Measurements from ENCODE around the gene TAF11L5. TPM values are rescaled to one million over a fixed set of nuclear protein-coding genes. Genes with fewer than 3 reads are reported as not detected.
"Not testable (repeated sequence)": the region's sequence is repeated elsewhere in the genome, so short reads cannot be mapped to it uniquely, and the experiment has no call there.

Gene TAF11L5
- total RNA-seq, result not detected

- H3K27me3 ChIP-seq (replicated peaks; ENCODE audit: insufficient read depth); H3K9me3 ChIP-seq; H3K36me3 ChIP-seq; intact Hi-C loops (cut with DNase I); H3K4me3 ChIP-seq; H3K27ac ChIP-seq; H3K4me1 ChIP-seq (replicated peaks); DNase-seq (ENCODE audit: low spot score): not testable (repeated sequence)
- no CpG with 5 or more reads among the region's 15 CpGs for WGBS
These were observed at the start of gene TAF11L5 for GRCh38 chr5:17524935-17525334. Gene TAF11L5, plus strand, starts transcription at chr5:17525235.

- 66% methylated on average over 3 of the region's 3 CpGs for WGBS
- no peak overlapping the region for H3K27ac ChIP-seq
- H3K4me3 ChIP-seq, result no peak overlapping the region
- intact Hi-C loops (cut with DNase I), result no loop called here
- no peaks in the 10 kb centered on the region for H3K27me3 ChIP-seq (replicated peaks; ENCODE audit: insufficient read depth)
- no peaks in the 10 kb centered on the region for H3K4me1 ChIP-seq (replicated peaks)
- no peaks in the 10 kb centered on the region for H3K36me3 ChIP-seq
- H3K9me3 ChIP-seq, result no peaks in the 10 kb centered on the region
- no peak for DNase-seq (ENCODE audit: low spot score)
- TF ChIP-seq POLR2A (IDR thresholded peaks at IDR 0.05) (no peak), CTCF (IDR thresholded peaks at IDR 0.05) (no peak), POLR2AphosphoS5 (IDR thresholded peaks at IDR 0.05) (no peak)
These were observed 48.0 kb upstream of the TAF11L5 start for GRCh38 chr5:17477043-17477442.

GRCh38 chr5:17477573-17478265 lies 47.3 kb upstream of the TAF11L5 start:
- no peak overlapping the region for H3K27ac ChIP-seq
- H3K4me1 ChIP-seq (replicated peaks), result no peaks in the 10 kb centered on the region
- WGBS, result 60% methylated on average over 7 of the region's 7 CpGs
- H3K27me3 ChIP-seq (replicated peaks; ENCODE audit: insufficient read depth), result no peaks in the 10 kb centered on the region
- TF ChIP-seq CTCF (IDR thresholded peaks at IDR 0.05), result no peak
- TF ChIP-seq POLR2A (IDR thresholded peaks at IDR 0.05), result no peak
- no peak for TF ChIP-seq POLR2AphosphoS5 (IDR thresholded peaks at IDR 0.05)
- no peak for DNase-seq (ENCODE audit: low spot score)
- H3K9me3 ChIP-seq, result no peaks in the 10 kb centered on the region
- intact Hi-C loops (cut with DNase I), result no loop called here
- H3K4me3 ChIP-seq, result no peak overlapping the region
- no peaks in the 10 kb centered on the region for H3K36me3 ChIP-seq

- 84% methylated on average over 4 of the region's 4 CpGs for WGBS
- no peaks in the 10 kb centered on the region for H3K9me3 ChIP-seq
- no peaks in the 10 kb centered on the region for H3K4me1 ChIP-seq (replicated peaks)
- intact Hi-C loops (cut with DNase I), result no loop called here
- TF ChIP-seq POLR2AphosphoS5 (IDR thresholded peaks at IDR 0.05) (no peak), POLR2A (IDR thresholded peaks at IDR 0.05) (no peak), CTCF (IDR thresholded peaks at IDR 0.05) (no peak)
- H3K27ac ChIP-seq, result no peak overlapping the region
- H3K36me3 ChIP-seq, result no peaks in the 10 kb centered on the region
- no peak for DNase-seq (ENCODE audit: low spot score)
- H3K4me3 ChIP-seq, result no peak overlapping the region
- H3K27me3 ChIP-seq (replicated peaks; ENCODE audit: insufficient read depth), result no peaks in the 10 kb centered on the region
These were observed 43.7 kb upstream of the TAF11L5 start for GRCh38 chr5:17481378-17481777.

GRCh38 chr5:17482790-17483189 lies 42.2 kb upstream of the TAF11L5 start:
- intact Hi-C loops (cut with DNase I), result no loop called here
- TF ChIP-seq POLR2AphosphoS5 (IDR thresholded peaks at IDR 0.05), result no peak
- TF ChIP-seq CTCF (IDR thresholded peaks at IDR 0.05), result no peak
- TF ChIP-seq POLR2A (IDR thresholded peaks at IDR 0.05), result no peak

GRCh38 chr5:17486464-17487173 lies 38.4 kb upstream of the TAF11L5 start:
- WGBS, result 93% methylated on average over 10 of the region's 10 CpGs
- H3K4me3 ChIP-seq; H3K36me3 ChIP-seq; H3K9me3 ChIP-seq; intact Hi-C loops (cut with DNase I); H3K4me1 ChIP-seq (replicated peaks); H3K27me3 ChIP-seq (replicated peaks; ENCODE audit: insufficient read depth); DNase-seq (ENCODE audit: low spot score); H3K27ac ChIP-seq: not testable (repeated sequence)

More at GRCh38 chr5:17482790-17483189, 42.2 kb upstream of the TAF11L5 start:
- 48% methylated on average over 2 of the region's 2 CpGs for WGBS
- Histone ChIP-seq H3K36me3 (no peaks in the 10 kb centered on the region), H3K9me3 (no peaks in the 10 kb centered on the region), H3K27me3 (replicated peaks; ENCODE audit: insufficient read depth) (no peaks in the 10 kb centered on the region), H3K4me1 (replicated peaks) (no peaks in the 10 kb centered on the region), H3K27ac (no peak overlapping the region), H3K4me3 (no peak overlapping the region)
- DNase-seq (ENCODE audit: low spot score), result no peak

All from prostate gland (tissue), 2 donors.